ENCODE data around the gene TCEANC. TPM values are rescaled to one million over a fixed set of nuclear protein-coding genes. Genes with fewer than 3 reads are reported as not detected.

The TCEANC gene
- total RNA-seq, 1 experiment from 2014 or later = 3.1 TPM

- Histone ChIP-seq H4K20me1 (ENCODE audit: control insufficient read depth, insufficient read depth, insufficient read length) (no peaks in the 10 kb centered on the region), H3T11ph (ENCODE audit: low read length) (no peak overlapping the region), H3K18ac (ENCODE audit: insufficient read length, low read depth, low read length) (no peak overlapping the region), H3K4ac (ENCODE audit: low read depth, low read length) (no peak overlapping the region), H2BK5ac (ENCODE audit: insufficient read length, low read length) (no peak overlapping the region), H4K5ac (ENCODE audit: insufficient read length, low read depth, low read length) (no peak overlapping the region), H2BK15ac (ENCODE audit: low read depth, low read length) (no peak overlapping the region), H3K14ac (ENCODE audit: insufficient read depth, low read length) (no peak overlapping the region), H3K79me2 (ENCODE audit: insufficient read depth, low read length) (peaks cover 24% of the 10 kb centered on the region), H2BK120ac (ENCODE audit: low read depth, low read length, poor library complexity, severe bottlenecking) (no peak overlapping the region), H3K23me2 (ENCODE audit: insufficient read length, low read depth, low read length, poor library complexity, severe bottlenecking) (no peaks in the 10 kb centered on the region), H3K23ac (ENCODE audit: insufficient read length, low read depth, low read length) (no peak overlapping the region), H3K4me1 (ENCODE audit: insufficient read depth, low read length) (peaks cover 2% of the 10 kb centered on the region; the same call in 1 of the 2 replicates), H2BK12ac (ENCODE audit: insufficient read length, low read depth, low read length) (no peak overlapping the region), H3K27ac (ENCODE audit: insufficient read length, low read depth, low read length) (no peak overlapping the region), H3K9me3 (ENCODE audit: control insufficient read depth, low read depth, low read length) (no peaks in the 10 kb centered on the region), H4K8ac (replicated peaks; ENCODE audit: insufficient read length, low read depth, low read length) (no peak overlapping the region), H4K91ac (ENCODE audit: insufficient read length, low read depth, low read length) (no peak overlapping the region), H3K4me2 (ENCODE audit: insufficient read depth, insufficient read length, low read length) (no peak overlapping the region), H2BK20ac (ENCODE audit: low read depth, low read length, poor library complexity, severe bottlenecking) (no peak overlapping the region), H3K56ac (ENCODE audit: insufficient read length, low read depth, low read length) (no peak overlapping the region), H3K79me1 (ENCODE audit: insufficient read depth, low read depth, low read length, poor library complexity, severe bottlenecking) (peaks cover 4% of the 10 kb centered on the region), H3K27me3 (ENCODE audit: insufficient read depth, low read length) (no peaks in the 10 kb centered on the region), H2AFZ (ENCODE audit: low read length) (no peak overlapping the region), H2AK5ac (ENCODE audit: insufficient read length, low read length) (no peak overlapping the region), H3K9ac (ENCODE audit: extremely low read depth, insufficient read length, low read length) (no peak overlapping the region)
- DNase-seq = no peak
- Mint-ChIP-seq H3K27me3 (ENCODE audit: low read depth) (no peaks in the 10 kb centered on the region; the same call in none of the 2 replicates), H3K27ac (no peak overlapping the region), H3K4me1 (peaks cover 18 to 24% of the 10 kb centered on the region in 2 experiments), H3K36me3 (ENCODE audit: insufficient read depth in 1 of 3, low read depth in 3 of 3) (peaks cover 0 to 15% (median 2%) of the 10 kb centered on the region in 3 experiments; a peak in 4 of 7 replicates), H3K9me3 (peaks cover 26 to 29% of the 10 kb centered on the region in 2 experiments), H3K4me3 (no peak overlapping the region)
- no CpG with 5 or more reads among the region's 7 CpGs for WGBS (ENCODE audit: extremely low coverage, insufficient read length, low lambda C conversion rate)
- TF ChIP-seq CTCF (conservative IDR thresholded peaks at IDR 0.05) = no peak
These were observed 46.4 kb downstream of the TCEANC start for GRCh38 chrX:13699183-13699826.

All from H9 (cell line).